ENCODE results near the gene SRP72.

DNA sequence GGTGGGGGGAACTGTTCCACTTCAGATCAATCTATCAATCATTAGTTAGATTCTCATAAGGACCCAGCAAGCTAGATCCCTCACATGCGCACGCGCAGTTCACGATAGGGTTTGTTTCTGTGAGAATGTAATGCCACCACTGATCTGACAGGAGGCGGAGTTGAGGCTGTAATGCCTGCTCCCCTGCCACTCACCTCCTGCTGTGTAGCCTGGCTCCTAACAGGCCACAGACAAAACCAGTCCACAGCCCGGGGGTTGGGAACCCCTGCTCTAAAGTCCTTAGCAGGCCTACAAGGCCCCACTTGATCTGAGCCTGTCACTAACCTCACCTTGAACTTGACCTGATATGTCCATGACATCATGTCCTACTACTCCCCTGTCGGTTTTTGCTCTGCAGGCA is 68.5 kb downstream of the SRP72 start:
- TF ChIP-seq, protein P1, sequence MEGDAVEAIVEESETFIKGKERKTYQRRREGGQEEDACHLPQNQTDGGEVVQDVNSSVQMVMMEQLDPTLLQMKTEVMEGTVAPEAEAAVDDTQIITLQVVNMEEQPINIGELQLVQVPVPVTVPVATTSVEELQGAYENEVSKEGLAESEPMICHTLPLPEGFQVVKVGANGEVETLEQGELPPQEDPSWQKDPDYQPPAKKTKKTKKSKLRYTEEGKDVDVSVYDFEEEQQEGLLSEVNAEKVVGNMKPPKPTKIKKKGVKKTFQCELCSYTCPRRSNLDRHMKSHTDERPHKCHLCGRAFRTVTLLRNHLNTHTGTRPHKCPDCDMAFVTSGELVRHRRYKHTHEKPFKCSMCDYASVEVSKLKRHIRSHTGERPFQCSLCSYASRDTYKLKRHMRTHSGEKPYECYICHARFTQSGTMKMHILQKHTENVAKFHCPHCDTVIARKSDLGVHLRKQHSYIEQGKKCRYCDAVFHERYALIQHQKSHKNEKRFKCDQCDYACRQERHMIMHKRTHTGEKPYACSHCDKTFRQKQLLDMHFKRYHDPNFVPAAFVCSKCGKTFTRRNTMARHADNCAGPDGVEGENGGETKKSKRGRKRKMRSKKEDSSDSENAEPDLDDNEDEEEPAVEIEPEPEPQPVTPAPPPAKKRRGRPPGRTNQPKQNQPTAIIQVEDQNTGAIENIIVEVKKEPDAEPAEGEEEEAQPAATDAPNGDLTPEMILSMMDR (IDR thresholded peaks at IDR 0.05; ENCODE audit: low read depth, low read length, missing input control), result no peak
- no peak for TF ChIP-seq RAD21 (IDR thresholded peaks at IDR 0.05)
- TF ChIP-seq JUND (IDR thresholded peaks at IDR 0.05), result no peak
